ENCODE data around the gene EMSY. TPM values are rescaled to one million over a fixed set of nuclear protein-coding genes. Genes with fewer than 3 reads are reported as not detected.

EMSY gene
- total RNA-seq, 1 experiment from 2014 or later, result 30.1 TPM

DNA sequence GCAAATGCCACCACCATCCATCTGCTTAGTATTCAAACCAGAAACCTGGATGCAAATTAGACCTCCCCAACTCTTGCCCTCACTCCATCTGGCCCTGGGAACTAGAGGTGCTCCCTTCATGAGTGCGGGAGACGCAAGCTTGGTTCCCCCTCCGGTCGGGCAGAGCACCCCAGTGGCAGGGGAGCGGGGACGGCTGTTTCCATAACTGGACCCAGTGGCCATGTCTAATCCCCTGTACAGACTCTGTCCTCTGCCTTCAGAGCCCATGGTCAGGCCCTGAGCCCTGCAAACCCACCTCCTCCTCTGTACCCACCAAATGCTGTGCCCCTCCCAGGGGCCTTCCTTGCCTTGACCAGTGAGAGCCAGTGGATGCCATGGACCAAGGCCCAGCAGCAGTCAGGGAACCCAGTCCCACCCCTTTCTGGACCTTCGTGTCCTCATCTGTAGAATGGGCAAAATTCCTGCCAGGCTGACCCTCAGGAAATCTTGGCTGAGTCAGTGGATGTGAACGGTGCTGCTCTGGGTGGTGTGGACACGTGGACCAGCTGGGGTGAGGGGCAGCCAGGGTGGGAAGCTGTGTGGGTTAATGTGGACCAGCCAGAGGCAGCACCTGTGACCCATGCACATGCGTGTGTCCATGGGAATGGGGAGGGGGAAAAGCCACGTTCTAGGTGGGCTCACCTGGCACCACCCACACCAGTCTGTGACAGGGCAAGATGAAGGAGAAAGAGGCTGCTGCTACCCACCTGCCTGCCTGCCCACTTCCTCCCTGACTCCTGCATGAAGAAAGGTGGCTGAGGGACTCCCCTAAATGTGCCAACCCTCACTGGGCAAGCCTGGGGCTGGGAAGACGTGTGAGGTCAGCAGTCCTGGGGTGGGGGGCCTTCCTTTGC is 153.0 kb downstream of the EMSY start:
- DNase-seq (ENCODE audit: low read depth), result no peak

DNA sequence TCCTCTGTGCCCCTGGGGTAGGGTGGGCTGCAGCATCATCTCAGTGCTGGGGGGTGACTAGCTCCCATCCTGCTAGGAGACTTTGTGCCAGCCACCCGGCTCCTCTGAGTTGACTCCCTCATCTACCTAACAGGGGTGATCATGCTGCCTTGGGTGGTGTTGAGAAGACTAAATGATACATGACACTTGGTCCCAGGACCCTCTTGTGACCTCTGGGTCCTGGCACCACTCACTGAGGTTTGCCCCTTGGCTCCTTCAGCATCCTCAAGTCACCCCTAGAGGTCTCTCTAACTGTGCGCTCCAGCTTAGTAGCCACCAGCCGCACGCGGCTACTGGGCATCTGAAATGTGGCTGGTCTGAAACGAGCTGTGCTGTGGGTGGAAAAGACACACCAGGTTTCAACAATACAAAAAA is 153.6 kb downstream of the EMSY start:
- peak; percentile 65 for DNase-seq (ENCODE audit: low read depth)

DNA sequence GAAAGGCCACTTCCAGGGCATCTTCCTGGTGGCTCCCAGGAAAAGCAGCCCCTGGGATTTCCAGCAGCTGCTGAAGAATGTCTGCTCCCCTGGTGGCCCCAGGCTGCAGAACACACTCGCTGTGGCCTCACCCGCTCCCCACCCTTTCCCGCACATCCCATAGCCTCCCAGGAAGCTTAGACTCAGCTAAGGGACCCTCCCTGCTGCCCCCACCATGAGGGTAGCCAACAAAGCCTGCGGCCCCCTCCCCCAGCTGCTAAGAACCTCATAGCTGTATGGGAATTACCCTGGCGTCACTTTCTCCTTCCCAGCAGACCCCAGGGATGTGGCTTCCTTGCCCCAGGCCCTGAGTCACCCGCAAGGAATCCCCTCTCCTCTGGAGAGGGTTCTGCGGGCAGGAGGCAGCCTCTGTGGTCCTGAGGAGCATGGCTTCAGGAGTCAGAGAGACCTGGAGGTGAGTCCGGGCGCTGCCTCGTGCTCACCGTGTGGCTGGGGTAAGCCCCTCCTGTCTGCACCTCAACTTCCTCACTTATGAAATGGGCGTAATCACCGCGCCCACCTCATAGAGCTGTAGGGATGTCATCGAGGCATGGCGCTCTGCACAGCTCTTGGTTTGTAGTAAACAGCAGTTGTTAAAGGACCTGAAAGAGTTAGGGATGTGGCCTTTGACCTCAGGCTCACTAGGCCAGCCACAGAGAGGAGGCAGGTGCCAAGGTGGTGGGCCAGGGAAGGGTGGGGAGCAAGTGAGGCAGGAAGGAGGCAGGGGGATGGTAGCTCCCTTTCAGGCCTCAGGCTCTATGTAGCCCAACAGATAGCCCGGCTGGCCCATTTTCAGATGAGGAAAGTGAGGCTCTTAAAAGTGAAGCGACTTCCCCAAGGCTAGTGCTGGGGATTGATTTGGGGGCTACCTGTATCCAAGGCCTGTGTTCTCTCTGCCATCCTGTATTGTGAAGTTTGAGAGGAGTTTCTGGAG is 154.5 kb downstream of the EMSY start:
- peak; percentile 84 for DNase-seq (ENCODE audit: low read depth)

DNA sequence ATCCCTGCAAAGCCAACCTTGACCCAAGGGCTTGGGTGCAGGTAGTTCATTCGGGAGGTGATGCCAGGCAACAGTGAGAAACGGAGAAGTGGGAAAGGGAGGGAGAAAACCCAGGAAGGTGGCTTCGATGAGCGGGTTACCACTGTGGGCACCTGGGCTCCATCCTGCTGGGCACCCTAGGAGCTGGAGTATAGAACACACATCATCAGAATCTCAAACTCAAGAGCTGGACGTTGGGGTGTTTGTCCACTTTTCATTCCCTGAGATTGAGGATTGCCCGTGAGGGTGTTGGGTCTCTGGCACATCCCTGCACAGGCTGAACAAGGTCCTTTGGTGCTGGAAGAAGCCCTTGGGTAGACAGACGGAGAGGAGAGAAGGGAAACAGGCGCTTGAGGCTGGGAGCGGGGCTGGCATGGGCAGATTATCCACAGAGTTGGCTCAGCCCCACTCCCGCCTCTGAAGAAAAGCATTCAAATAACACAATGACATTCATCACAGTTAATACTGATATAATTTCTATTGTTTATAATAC is 155.4 kb downstream of the EMSY start:
- no peak for DNase-seq (ENCODE audit: low read depth)

GRCh38 chr11:76601272-76601671 is 156.5 kb downstream of the EMSY start:
- DNase-seq (ENCODE audit: low read depth), result no peak

- DNase-seq (ENCODE audit: low read depth), result no peak
Observed at GRCh38 chr11:76601724-76602123, 156.9 kb downstream of the EMSY start.

GRCh38 chr11:76602431-76602861 is 157.6 kb downstream of the EMSY start:
- no peak for DNase-seq (ENCODE audit: low read depth)

Other genes with a start within 250 kb of the EMSY start
- 2.0 and 3.1 TPM in 2 replicates for gene WNT11, start 238.5 kb upstream of the EMSY start, total RNA-seq (2014; rRNA removed; shearing (Covaris generic))
- 33.9 and 59.5 TPM in 2 replicates for gene THAP12, start 63.9 kb upstream of the EMSY start, total RNA-seq (2014; rRNA removed; shearing (Covaris generic))
- 1.4 and 3.0 TPM in 2 replicates for gene GVQW3, start 63.7 kb upstream of the EMSY start, total RNA-seq (2014; rRNA removed; shearing (Covaris generic))
- gene LRRC32, start 225.7 kb downstream of the EMSY start, total RNA-seq (2014; rRNA removed; shearing (Covaris generic)), result not detected in 2 replicates